OCI-LY7 (cell line): Measurements from ENCODE around the gene ATP6V0B. TPM values are rescaled to one million over a fixed set of nuclear protein-coding genes. Genes with fewer than 3 reads are reported as not detected.

Experiments
- BruUV-seq: library from RNA; stranded (reverse); fragments of 400-500 nt; replicated peaks from 2 replicates; lab custom pipeline; 2021; lab: Mats Ljungman, UMichigan
- CTCF ChIA-PET: fragments of 300-600 bp; sonication (Branson Sonifier 250); formaldehyde crosslinking; loops from one replicate; lab custom pipeline; 2022; ENCODE audit warnings: antibody characterized with exemption; ENCODE audit not compliant: unreplicated experiment; lab: Charles Lee
- POLR2A ChIA-PET: fragments of 300-600 bp; sonication (Branson Sonifier 250); formaldehyde crosslinking; loops from one replicate; lab custom pipeline; 2022; ENCODE audit warnings: antibody characterized with exemption; lab: Charles Lee
- DNase-seq: peaks from one replicate; pipeline ENCODE4 v3.0.0-alpha.2; 2015; ENCODE audit warnings: low spot score
- H2AFZ ChIP-seq: fragments of 200-600 bp; sonication (generic), shearing (Covaris generic); 2 replicates; pipeline ENCODE4 v1.6.1; 2014; ENCODE audit warnings: mild to moderate bottlenecking, antibody characterized with exemption, low read length, moderate library complexity
- H3K27ac ChIP-seq: fragments of 200-600 bp; sonication (generic); 2 replicates; pipeline ENCODE4 v1.5.1; 2014; ENCODE audit warnings: mixed run types, low read depth, mild to moderate bottlenecking, moderate library complexity, low read length, inconsistent platforms; ENCODE audit not compliant: poor library complexity, severe bottlenecking
- H3K36me3 ChIP-seq: fragments of 200-600 bp; sonication (generic); 2 replicates; pipeline ENCODE4 v1.6.1; 2014; ENCODE audit warnings: mild to moderate bottlenecking, antibody characterized with exemption, low read length, moderate library complexity, mixed read lengths; ENCODE audit not compliant: insufficient read depth
- H3K4me1 ChIP-seq: fragments of 200-600 bp; sonication (generic); 2 replicates; pipeline ENCODE4 v1.5.1; 2014; ENCODE audit warnings: mild to moderate bottlenecking, low read length; ENCODE audit not compliant: insufficient read depth, poor library complexity, severe bottlenecking
- H3K4me2 ChIP-seq: fragments of 200-600 bp; sonication (generic); 2 replicates; pipeline ENCODE4 v1.6.1; 2014; ENCODE audit warnings: mild to moderate bottlenecking, low read length
- H3K4me3 ChIP-seq: fragments of 200-600 bp; sonication (generic); 2 replicates; pipeline ENCODE4 v1.5.1; 2014; ENCODE audit warnings: mild to moderate bottlenecking, low read depth, low read length; ENCODE audit not compliant: poor library complexity, severe bottlenecking
- H3K79me2 ChIP-seq: fragments of 200-600 bp; sonication (generic); 2 replicates; pipeline ENCODE4 v1.6.1; 2016; ENCODE audit warnings: low read depth, mild to moderate bottlenecking, low read length, moderate library complexity, mixed read lengths; ENCODE audit not compliant: insufficient read depth
- H3K9me2 ChIP-seq: fragments of 200-600 bp; sonication (generic); 2 replicates; pipeline ENCODE4 v1.6.1; 2016; ENCODE audit warnings: mild to moderate bottlenecking, low read length, mixed read lengths; ENCODE audit not compliant: insufficient read depth
- H3K9me3 ChIP-seq: fragments of 200-600 bp; sonication (generic); 2 replicates; pipeline ENCODE4 v1.6.1; 2014; ENCODE audit warnings: mild to moderate bottlenecking, mixed run types, low read length, mixed read lengths
- H4K20me1 ChIP-seq: fragments of 200-600 bp; sonication (generic); 2 replicates; pipeline ENCODE4 v1.6.1; 2014; ENCODE audit warnings: mild to moderate bottlenecking, antibody characterized with exemption, low read length, moderate library complexity, mixed read lengths; ENCODE audit not compliant: insufficient read depth
- CTCF ChIP-seq: fragments of 200-600 bp; sonication (generic); conservative IDR thresholded peaks from 2 replicates; pipeline ENCODE4 v1.5.1; 2014; ENCODE audit warnings: mild to moderate bottlenecking, antibody characterized with exemption, low read length, moderate library complexity, mixed read lengths
- EZH2phosphoT487 ChIP-seq: fragments of 200-600 bp; sonication (generic); IDR thresholded peaks from 2 replicates; pipeline ENCODE4 v1.6.1; 2018; ENCODE audit warnings: low read depth, borderline replicate concordance, mild to moderate bottlenecking, mixed run types, antibody characterized with exemption, low read length, moderate library complexity, mixed read lengths
- intact Hi-C: fragments of 100-400 bp; cut with micrococcal nuclease; formaldehyde crosslinking; loops from one replicate; pipeline ENCODE4 v1.10.0; 2022; ENCODE audit not compliant: unreplicated experiment
- total RNA-seq, 2 experiments: library from RNA; depleted of rRNA in 1 of 2; stranded (reverse); fragments of >200 nt in 1 of 2; shearing (Covaris generic) in 1 of 2; gene quantifications; 2 replicates each; pipeline ENCODE4 v1.2.3, GENCODE V29; 2014 to 2022

The ATP6V0B gene
- total RNA-seq, 2 experiments from 2014 or later: 68.4 to 97.1 TPM

- no peaks in the 10 kb centered on the region for H3K9me3 ChIP-seq
- no peaks in the 10 kb centered on the region for H3K9me2 ChIP-seq
- DNase-seq: no peak
- H3K4me3 ChIP-seq: no peak overlapping the region
- POLR2A ChIA-PET: no interaction called here
- H2AFZ ChIP-seq: no peak overlapping the region
- no TSS peak for BruUV-seq
- intact Hi-C loops: no loop called here
- H3K36me3 ChIP-seq: peaks cover 29% of the 10 kb centered on the region; the same call in 1 of the 2 replicates
- no peak for TF ChIP-seq CTCF
- no peak for TF ChIP-seq EZH2phosphoT487
- no peaks in the 10 kb centered on the region for H3K4me1 ChIP-seq
- CTCF ChIA-PET: interaction anchor here (1.2 kb wide), 1 partner anchor 22 kb away, joined by 3 read pairs; no protein-coding TSS in a partner anchor
- H3K4me2 ChIP-seq: no peak overlapping the region
- peaks cover 4% of the 10 kb centered on the region for H4K20me1 ChIP-seq
- no peaks in the 10 kb centered on the region for H3K79me2 ChIP-seq
- H3K27ac ChIP-seq: no peak overlapping the region
Observed at GRCh38 chr1:43957407-43958040, 17.2 kb upstream of the ATP6V0B start.

GRCh38 chr1:43958351-43959255 is 16.2 kb upstream of the ATP6V0B start:
- H3K9me2 ChIP-seq: no peaks in the 10 kb centered on the region
- no peak for TF ChIP-seq EZH2phosphoT487
- H3K36me3 ChIP-seq: peaks cover 29% of the 10 kb centered on the region; the same call in 1 of the 2 replicates
- no peaks in the 10 kb centered on the region for H3K79me2 ChIP-seq
- no TSS peak for BruUV-seq
- H3K4me2 ChIP-seq: no peak overlapping the region
- H4K20me1 ChIP-seq: peaks cover 4% of the 10 kb centered on the region
- DNase-seq: no peak
- intact Hi-C loops: no loop called here
- CTCF ChIA-PET: interaction anchor here (0.6 to 1.2 kb wide), 2 partner anchors 23 to 62 kb away, joined by 3 read pairs; no protein-coding TSS in a partner anchor
- no peak overlapping the region for H2AFZ ChIP-seq
- H3K9me3 ChIP-seq: no peaks in the 10 kb centered on the region
- no peaks in the 10 kb centered on the region for H3K4me1 ChIP-seq
- no peak overlapping the region for H3K27ac ChIP-seq
- POLR2A ChIA-PET: interaction anchor here (1.1 kb wide), 1 partner anchor 11 kb away, joined by 3 read pairs; no protein-coding TSS in a partner anchor
- no peak overlapping the region for H3K4me3 ChIP-seq

GRCh38 chr1:43960798-43961197 is 14.0 kb upstream of the ATP6V0B start:
- Histone ChIP-seq H3K79me2 (no peaks in the 10 kb centered on the region), H3K9me3 (no peaks in the 10 kb centered on the region), H3K27ac (no peak overlapping the region), H3K9me2 (no peaks in the 10 kb centered on the region), H3K4me2 (no peak overlapping the region), H3K4me3 (no peak overlapping the region), H3K36me3 (peaks cover 29% of the 10 kb centered on the region; the same call in 1 of the 2 replicates), H2AFZ (no peak overlapping the region), H3K4me1 (no peaks in the 10 kb centered on the region), H4K20me1 (no peaks in the 10 kb centered on the region; the same call in 1 of the 2 replicates)
- intact Hi-C loops: no loop called here
- ChIA-PET CTCF (no interaction called here), POLR2A (no interaction called here)
- DNase-seq: no peak
- TF ChIP-seq CTCF: no peak
- no peak for TF ChIP-seq EZH2phosphoT487
- BruUV-seq: no TSS peak
